ENCODE measurements around the gene RALGAPA2. TPM values are rescaled to one million over a fixed set of nuclear protein-coding genes. Genes with fewer than 3 reads are reported as not detected.

Gene RALGAPA2
- total RNA-seq, 3 donors from 2014 or later = 34.6 to 74.1 (median 46.0) TPM

- H3K27me3 ChIP-seq = no peaks in the 10 kb centered on the region
- no peaks in the 10 kb centered on the region for H3K36me3 ChIP-seq
- intact Hi-C loops (cut with DNase I; ENCODE audit: low total_unique reads) = no loop called here
- no peak overlapping the region for H3K4me3 ChIP-seq
- H3K4me1 ChIP-seq = no peaks in the 10 kb centered on the region
- H3K9me3 ChIP-seq = no peaks in the 10 kb centered on the region
- H3K27ac ChIP-seq = no peak overlapping the region
- DNase-seq (ENCODE audit: low spot score in 2 of 2) = no peak
- TF ChIP-seq POLR2AphosphoS5 (IDR thresholded peaks at IDR 0.05) (no peak), POLR2A (IDR thresholded peaks at IDR 0.05) (no peak)
- TF ChIP-seq, protein P1, sequence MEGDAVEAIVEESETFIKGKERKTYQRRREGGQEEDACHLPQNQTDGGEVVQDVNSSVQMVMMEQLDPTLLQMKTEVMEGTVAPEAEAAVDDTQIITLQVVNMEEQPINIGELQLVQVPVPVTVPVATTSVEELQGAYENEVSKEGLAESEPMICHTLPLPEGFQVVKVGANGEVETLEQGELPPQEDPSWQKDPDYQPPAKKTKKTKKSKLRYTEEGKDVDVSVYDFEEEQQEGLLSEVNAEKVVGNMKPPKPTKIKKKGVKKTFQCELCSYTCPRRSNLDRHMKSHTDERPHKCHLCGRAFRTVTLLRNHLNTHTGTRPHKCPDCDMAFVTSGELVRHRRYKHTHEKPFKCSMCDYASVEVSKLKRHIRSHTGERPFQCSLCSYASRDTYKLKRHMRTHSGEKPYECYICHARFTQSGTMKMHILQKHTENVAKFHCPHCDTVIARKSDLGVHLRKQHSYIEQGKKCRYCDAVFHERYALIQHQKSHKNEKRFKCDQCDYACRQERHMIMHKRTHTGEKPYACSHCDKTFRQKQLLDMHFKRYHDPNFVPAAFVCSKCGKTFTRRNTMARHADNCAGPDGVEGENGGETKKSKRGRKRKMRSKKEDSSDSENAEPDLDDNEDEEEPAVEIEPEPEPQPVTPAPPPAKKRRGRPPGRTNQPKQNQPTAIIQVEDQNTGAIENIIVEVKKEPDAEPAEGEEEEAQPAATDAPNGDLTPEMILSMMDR (IDR thresholded peaks at IDR 0.05) = no peak
These were observed 62.5 kb downstream of the RALGAPA2 start for GRCh38 chr20:20649945-20650344.

GRCh38 chr20:20643927-20644326 lies 68.5 kb downstream of the RALGAPA2 start:
- Histone ChIP-seq H3K27me3 (no peaks in the 10 kb centered on the region), H3K4me3 (no peak overlapping the region)
- intact Hi-C loops (cut with DNase I; ENCODE audit: low total_unique reads) = no loop called here

DNA sequence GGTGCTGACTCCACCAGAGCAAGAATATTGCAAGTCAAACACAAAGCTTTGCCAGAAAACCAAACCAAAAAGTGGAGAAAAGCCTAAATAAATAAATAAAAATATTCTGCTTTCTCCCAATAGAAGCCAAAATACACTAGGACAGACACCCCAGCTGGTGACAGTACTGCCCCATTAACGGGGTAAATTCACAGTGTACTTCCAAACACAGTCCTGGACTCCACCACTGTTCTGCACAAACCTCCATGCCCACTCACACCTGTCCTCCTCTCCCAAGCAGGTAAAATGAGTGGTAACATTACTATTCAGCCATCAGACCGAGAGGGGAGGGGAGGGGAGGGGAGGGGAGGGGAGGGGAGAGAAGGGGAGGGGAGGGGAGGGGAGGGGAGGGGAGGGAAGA lies 70.7 kb downstream of the RALGAPA2 start:
- no peak overlapping the region for H3K4me3 ChIP-seq
- H3K4me1 ChIP-seq = no peaks in the 10 kb centered on the region
- intact Hi-C loops (cut with DNase I; ENCODE audit: low total_unique reads) = no loop called here
- H3K27ac ChIP-seq = no peak overlapping the region
- H3K9me3 ChIP-seq = no peaks in the 10 kb centered on the region
- no peak for DNase-seq (ENCODE audit: low spot score in 2 of 2)
- H3K36me3 ChIP-seq = peaks cover 3% of the 10 kb centered on the region
- no peaks in the 10 kb centered on the region for H3K27me3 ChIP-seq
- TF ChIP-seq, protein P1 (IDR thresholded peaks at IDR 0.05) = no peak
- no peak for TF ChIP-seq POLR2A (IDR thresholded peaks at IDR 0.05)
- TF ChIP-seq POLR2AphosphoS5 (IDR thresholded peaks at IDR 0.05) = no peak

More at GRCh38 chr20:20643927-20644326, 68.5 kb downstream of the RALGAPA2 start:
- H3K27ac ChIP-seq = no peak overlapping the region
- TF ChIP-seq, protein P1 (IDR thresholded peaks at IDR 0.05) = no peak
- TF ChIP-seq POLR2A (IDR thresholded peaks at IDR 0.05) = no peak
- TF ChIP-seq POLR2AphosphoS5 (IDR thresholded peaks at IDR 0.05) = no peak
- no peaks in the 10 kb centered on the region for H3K9me3 ChIP-seq
- H3K4me1 ChIP-seq = no peaks in the 10 kb centered on the region
- no peak for DNase-seq (ENCODE audit: low spot score in 2 of 2)
- peaks cover 3% of the 10 kb centered on the region for H3K36me3 ChIP-seq

DNA sequence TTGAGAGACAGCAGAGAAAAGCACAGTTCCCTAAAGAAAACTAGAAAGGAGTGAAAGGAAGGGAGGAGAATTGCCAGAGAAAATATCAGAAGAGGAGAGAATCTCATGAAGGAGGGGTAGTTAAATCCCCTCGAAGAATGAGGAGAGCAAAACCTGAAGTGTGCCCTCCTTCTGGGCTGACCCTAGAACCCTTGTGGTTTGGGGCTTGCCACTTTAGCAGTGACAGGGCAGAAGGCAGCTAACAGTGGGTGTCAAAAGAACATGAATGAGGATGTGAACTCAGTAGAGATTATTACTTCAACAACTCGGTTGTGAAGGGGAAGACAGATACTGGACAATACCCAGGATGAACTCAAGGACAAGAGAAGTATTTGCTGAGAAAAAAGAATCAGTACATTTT lies 73.6 kb downstream of the RALGAPA2 start:
- no peak overlapping the region for H3K27ac ChIP-seq
- TF ChIP-seq POLR2A (IDR thresholded peaks at IDR 0.05) (no peak), POLR2AphosphoS5 (IDR thresholded peaks at IDR 0.05) (no peak)
- TF ChIP-seq, protein P1 (IDR thresholded peaks at IDR 0.05) = no peak
- no peak overlapping the region for H3K4me3 ChIP-seq
- no peaks in the 10 kb centered on the region for H3K27me3 ChIP-seq
- intact Hi-C loops (cut with DNase I; ENCODE audit: low total_unique reads) = no loop called here
- no peaks in the 10 kb centered on the region for H3K4me1 ChIP-seq
- H3K36me3 ChIP-seq = peaks cover 3% of the 10 kb centered on the region
- DNase-seq (ENCODE audit: low spot score in 2 of 2) = no peak
- H3K9me3 ChIP-seq = no peaks in the 10 kb centered on the region

- TF ChIP-seq POLR2AphosphoS5 (IDR thresholded peaks at IDR 0.05) (no peak), POLR2A (IDR thresholded peaks at IDR 0.05) (no peak)
- TF ChIP-seq, protein P1 (IDR thresholded peaks at IDR 0.05) = no peak
- Histone ChIP-seq H3K4me1 (no peaks in the 10 kb centered on the region), H3K36me3 (peaks cover 3% of the 10 kb centered on the region), H3K27ac (no peak overlapping the region), H3K27me3 (no peaks in the 10 kb centered on the region), H3K4me3 (no peak overlapping the region), H3K9me3 (no peaks in the 10 kb centered on the region)
- intact Hi-C loops (cut with DNase I; ENCODE audit: low total_unique reads) = no loop called here
- no peak for DNase-seq (ENCODE audit: low spot score in 2 of 2)
These were observed 74.3 kb downstream of the RALGAPA2 start for GRCh38 chr20:20637998-20638725.

Measured in breast epithelium (tissue), 4 donors.